Esophagus mucosa (tissue), 1 donor: Measurements from ENCODE around the gene LTF. TPM values are rescaled to one million over a fixed set of nuclear protein-coding genes. Genes with fewer than 3 reads are reported as not detected.
A peak's percentile ranks its signal among the peaks of the same experiment; 100 is the strongest.
"Not testable (repeated sequence)": the region's sequence is repeated elsewhere in the genome, so short reads cannot be mapped to it uniquely, and the experiment has no call there.

Experiments
- ATAC-seq: fragments of 200-7000 bp; cut with Tn5 transposase; one replicate; pipeline ENCODE4 v1.9.1; 2020
- total RNA-seq: library from RNA; stranded (reverse); gene quantifications from one replicate; pipeline ENCODE4 v1.2.4, GENCODE V29; 2023
- donor health status: DM: yes; HTN: yes; CAD: no.

Gene LTF
- total RNA-seq, 1 donor from 2014 or later: 108 TPM

DNA sequence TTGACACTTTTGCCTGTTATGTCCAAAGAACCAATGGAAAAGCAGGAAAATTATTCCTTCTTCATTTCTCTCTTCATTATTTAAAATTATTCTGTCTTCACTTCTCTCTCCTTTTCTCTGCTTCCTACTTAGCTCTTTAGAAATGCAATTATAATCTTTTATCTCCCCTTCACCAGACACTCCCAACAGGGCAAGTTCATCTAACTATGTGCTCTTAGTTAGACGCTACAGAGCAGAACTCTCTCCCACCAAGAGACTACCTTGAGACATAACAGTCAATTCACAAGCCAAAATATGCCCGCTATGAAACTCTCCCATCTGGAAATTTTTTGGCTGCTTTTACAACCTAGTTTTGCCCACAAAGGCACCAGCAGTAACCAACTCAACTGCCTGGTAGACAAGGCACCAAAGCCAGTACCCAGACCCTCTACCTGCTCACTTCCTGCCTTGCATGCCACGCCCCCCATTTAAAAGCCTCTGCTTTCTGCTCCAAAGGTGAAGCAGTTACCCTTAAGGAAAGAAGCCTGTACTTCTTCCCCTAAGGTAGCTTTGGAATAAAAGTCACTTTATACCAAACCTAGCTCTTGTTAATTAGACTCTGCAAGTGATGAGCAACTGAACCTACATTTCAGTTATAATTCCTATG, 29.5 kb downstream of the LTF start:
- no peak for ATAC-seq

DNA sequence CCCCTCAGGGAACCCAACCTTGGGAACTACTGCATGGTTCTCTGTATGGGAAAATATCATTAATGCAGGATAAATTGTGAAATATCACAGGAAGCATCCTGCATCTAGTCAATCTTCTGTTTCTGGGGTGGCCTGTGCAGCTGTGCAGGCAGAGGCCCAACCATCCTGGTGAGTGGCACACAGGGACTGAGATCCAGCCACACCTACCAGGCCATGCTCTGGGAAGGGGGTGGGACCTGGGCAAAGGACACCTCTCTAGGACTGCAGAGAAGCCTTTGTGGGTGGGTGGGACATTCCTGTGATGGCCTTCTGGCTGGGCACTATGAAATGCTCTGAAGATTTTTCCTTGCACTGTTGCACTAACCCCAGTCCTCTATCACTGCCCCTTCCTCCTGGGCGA, 30.9 kb downstream of the LTF start:
- no peak for ATAC-seq

GRCh38 chr3:46433118-46433517, 31.6 kb downstream of the LTF start:
- not testable (repeated sequence) for ATAC-seq

DNA sequence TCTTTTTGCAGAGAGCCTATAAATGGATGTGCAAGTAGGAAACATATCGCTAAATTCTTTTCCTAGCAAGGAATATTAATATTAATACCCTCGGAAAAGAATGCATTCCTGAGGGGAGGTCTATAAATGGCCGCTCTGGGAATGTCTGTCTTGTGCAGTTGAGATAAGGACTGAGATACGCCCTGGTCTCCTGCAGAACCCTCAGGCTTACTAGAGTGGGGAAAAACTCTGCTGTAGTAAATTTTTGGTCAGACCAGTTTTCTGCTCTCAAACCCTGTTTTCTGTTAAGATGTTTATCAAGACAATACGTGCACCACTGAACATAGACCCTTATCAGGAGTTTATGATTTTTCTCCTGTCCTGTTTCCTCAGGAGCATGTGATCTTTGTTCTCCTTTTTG, 32.8 kb downstream of the LTF start:
- not testable (repeated sequence) for ATAC-seq

DNA sequence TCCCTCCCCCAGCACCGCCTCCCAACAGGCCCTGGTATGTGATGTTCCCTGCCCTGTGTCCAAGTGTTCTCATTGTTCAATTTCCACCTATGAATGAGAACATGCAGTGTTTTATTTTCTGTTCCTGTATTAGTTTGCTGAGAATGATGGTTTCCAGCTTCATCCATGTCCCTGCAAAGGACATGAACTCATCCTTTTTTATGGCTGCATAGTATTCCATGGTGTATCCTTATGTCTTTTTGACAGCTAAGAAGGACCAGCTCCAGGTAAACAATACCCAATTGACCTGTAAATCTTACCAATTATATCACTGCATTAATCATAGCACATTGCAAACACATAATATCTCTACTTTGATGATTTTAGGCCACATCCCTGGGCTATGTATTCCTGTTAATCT, 33.8 kb downstream of the LTF start:
- not testable (repeated sequence) for ATAC-seq

GRCh38 chr3:46429671-46430070, 35.0 kb downstream of the LTF start:
- peak; percentile 97 for ATAC-seq

DNA sequence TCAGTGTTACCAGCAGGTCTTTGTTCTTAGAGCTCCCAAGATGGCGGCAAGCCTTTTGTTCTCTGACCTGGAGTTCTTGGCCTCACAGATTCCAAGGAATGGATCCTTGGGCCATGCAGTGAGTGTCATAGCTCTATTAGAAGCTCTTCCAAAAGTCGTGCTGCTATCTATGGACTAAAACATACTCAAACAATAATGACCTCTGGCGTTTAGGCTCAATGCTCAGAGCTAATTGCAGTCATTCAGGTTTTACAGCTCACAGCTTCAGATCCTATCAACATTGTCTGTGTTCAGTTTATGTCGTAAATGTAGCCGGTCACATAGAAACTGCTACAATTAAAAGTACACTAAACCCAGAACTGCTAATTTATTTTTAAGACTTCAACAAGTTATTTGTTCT, 35.5 kb downstream of the LTF start:
- ATAC-seq: peak; percentile 49

DNA sequence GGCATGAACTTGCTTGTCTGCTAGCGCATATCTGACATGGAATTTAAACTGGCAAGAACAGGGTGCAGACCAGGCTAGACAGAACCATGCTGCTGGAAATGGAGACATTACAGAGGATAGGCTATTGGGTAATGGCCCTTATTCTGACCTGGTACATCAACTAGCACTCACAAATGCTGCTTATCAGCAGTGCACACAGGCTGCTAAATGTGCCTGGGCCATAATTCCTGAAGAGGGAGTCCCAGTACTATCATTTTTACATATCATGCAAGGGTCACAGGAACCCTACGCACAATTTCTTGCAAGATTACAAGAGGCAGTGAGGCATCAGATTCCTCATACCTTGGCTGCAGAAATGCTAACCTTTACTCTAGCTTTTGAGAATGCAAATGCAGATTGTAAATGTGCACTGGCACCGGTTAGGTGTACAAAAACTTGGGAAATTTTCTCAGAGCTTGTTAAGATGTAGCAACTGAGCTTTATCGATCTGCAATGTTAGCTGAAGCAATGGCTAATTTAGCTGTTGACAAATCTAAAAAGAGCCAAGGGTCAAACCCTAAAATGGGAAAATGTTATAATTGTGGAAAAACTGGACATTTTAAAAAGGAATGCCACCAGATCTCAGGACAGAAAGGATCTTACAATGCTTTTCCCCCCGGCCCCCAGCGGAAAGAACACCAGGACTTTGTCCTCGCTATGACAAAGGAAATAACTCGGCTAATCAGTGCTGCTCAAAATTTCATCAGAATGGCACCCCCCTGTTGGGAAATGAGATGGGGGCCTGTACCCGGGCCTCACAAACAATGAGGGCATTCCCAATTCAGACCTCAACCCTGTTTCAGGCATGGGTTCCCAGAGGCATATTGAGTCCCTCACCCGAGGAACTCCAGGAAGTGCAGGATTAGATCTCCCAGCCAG, 36.5 kb downstream of the LTF start:
- ATAC-seq: no peak

- ATAC-seq: not testable (repeated sequence)
Observed at GRCh38 chr3:46427404-46427803, 37.3 kb downstream of the LTF start.

DNA sequence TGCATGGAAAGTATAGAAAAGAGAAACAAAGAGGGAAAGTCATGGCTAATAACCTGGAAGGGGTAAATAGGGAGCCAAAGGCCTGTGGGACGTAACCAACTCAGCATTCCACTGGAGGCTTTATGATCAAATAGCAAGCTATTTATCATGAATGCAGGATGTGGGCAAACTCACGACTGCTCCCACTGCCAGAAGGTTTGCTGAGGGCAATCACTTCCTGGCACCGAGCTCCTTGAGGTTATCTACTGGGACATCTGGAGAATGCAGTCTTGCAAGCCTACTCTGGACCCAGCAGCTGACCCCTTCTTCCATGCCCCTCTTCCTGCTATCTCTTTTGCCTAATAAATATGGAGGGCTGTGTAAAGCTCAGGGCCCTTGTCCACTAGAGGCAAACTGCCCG, 38.2 kb downstream of the LTF start:
- not testable (repeated sequence) for ATAC-seq

DNA sequence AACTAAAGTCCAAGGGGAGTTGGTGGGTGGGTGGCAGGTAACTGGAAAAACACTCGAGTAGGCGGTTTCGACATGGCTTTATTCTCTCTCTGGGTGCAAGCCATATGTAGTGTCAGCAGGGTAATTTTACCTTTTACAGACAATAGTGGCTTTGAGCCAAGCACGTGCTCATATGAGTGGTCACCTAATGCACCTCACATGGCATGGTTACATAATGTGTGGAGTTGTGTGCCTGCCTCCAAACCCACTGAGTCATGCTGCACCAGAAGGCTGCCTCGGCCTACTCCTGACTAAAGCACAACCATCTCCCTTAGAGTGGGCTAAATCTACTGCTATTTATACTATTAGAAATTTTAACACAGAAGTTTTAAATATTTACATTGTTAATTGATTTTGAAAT, 41.1 kb downstream of the LTF start:
- ATAC-seq: peak; percentile 67

DNA sequence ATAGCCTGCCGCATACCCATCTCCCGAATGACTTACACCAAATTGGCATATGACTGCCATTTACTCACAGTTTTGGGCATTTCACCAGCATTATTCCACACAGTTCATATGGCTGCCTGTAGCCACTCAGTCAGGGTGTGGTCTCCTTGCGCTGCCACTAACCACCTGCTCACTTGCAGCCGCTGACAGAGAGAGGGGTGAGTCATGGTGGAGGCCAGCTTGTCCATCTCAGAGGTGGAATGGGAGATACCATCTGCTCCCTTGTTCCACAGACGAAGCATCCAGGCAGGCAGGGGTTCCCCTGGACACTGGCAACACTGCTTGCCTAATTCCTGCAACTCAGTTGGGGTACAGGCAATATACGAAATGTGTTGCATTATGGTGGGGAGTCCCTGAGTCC, 42.1 kb downstream of the LTF start:
- peak; percentile 94 for ATAC-seq

DNA sequence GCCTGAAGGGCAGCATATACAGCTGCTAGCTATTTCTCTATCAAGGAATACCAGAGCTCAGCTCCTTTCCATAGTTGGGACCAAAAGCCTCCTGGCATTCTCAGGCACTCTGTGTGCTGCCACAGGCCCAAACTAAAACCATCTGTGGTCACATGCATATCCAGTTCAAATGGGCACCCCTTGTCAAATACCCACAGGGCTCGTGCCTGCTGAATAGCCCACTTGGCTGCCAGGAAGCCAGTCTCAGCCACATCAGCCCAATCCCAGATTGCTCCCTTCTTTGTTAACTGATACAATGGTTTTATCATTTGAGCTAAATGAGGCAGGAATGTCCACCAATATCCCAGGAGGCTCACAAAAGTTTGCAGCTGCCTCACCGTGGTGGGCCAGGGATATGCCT, 43.8 kb downstream of the LTF start:
- no peak for ATAC-seq

DNA sequence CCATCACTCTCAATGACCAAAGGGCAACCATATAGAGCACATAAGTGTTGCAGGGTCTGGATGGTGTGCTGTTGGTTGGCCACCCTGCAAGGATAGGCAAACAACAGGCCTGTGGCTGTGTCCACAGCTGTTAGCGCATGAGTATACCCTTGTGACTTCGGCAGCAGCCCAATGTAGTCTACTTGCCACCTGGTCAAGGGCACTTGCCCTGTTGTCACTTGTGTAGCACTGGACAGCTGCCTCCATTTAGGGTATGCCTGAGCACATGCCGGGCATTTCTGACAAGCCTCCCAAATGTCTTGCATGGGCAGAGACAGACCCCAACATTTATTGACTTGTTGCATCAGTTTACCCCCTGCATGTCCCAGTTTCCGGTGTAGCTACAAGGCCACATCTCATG, 44.9 kb downstream of the LTF start:
- no peak for ATAC-seq

DNA sequence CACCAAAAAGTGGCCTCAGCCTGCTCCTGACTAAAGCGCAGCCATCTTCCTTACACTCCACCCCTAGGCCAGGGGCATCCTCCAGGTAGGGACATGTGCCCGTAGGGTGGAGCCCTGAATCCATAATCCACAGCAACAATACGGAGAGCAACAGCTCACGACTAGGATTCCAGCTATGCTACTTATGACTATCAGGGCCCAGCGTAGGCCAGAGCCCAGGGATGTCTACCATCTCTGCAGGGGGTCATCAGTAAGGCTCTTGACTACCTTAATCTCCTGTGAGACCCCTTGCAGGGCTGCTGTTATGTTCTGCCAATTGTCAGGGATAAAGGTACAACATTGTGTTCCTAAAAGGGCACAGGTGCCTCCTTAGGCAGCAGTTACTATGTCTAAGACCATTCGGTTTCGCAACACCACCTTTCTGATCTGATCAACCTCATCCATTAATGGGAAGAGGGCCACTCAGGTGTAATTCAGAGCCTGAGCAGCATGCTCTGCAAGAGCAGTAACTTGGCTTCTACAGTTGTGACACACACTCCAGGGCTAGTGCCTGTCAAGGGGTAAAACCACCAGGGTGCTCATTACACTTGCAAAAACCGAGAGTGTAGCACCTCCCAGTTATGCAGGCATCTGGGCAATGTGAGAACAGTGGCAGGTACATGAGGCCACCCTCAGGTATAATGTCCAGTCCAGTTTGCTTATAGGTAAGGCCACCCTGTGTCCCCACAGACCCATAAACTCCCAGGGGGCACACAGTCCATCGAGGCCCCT, 46.7 kb downstream of the LTF start:
- ATAC-seq: peak; percentile 37

GRCh38 chr3:46416811-46417510, 47.7 kb downstream of the LTF start:
- ATAC-seq: no peak

DNA sequence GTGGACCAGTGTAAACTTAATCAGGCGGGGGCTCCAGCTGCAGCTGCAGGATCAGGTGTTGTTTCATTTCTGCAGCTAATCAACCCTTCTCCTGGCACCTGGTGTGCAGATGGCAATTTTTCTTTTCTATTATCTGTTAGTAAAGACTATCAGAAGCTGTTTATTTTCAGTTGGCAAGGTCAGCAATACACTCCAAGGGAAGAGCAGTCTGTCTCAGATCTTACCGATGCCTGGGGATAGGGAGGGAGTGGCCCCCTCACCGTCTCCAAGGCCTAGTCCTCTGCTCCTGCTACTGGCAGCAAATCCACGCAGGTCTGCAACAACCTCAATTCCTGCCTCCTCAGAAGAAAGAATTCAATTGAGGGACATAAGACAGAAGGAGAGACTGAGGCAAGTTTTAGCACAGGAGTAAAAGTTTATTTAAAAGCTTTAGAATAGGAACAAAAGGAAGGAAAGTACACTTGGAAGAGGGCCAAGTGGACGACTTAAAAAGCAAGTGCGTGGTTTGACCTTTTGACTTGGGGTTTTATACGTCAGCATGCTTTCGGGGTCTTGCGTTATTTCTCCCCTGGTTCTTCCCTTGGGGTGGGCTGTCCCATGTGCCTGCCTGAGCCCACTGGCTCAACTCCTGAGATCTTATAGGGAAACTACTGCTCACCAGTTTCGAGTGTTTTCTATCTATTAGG, 48.4 kb downstream of the LTF start:
- ATAC-seq: no peak

- no peak for ATAC-seq
Observed at GRCh38 chr3:46414739-46415138, 50.0 kb downstream of the LTF start.

GRCh38 chr3:46413951-46414350, 50.8 kb downstream of the LTF start:
- ATAC-seq: no peak

- no peak for ATAC-seq
Observed at GRCh38 chr3:46412786-46413298, 51.9 kb downstream of the LTF start.

DNA sequence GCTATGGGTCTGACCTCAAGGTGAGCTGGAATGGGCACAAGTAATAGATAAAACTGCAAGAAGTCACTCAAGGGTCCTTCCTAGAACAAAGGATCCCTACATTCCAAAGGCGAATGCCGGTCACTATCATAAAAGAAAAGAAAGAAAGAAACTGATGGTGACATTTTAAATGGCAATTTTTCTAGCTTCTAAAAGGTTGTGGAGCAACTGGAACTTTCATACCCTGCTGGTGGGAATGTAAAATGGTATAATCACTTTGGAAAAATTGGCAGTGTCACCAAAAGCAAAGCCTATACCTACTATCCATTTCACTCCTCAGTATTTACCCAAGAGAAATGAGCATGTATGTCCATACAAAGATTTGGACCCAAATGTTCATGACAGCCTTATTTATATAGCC, 53.4 kb downstream of the LTF start:
- no peak for ATAC-seq

- ATAC-seq: no peak
Observed at GRCh38 chr3:46410669-46411068, 54.0 kb downstream of the LTF start.
